ENCODE results near the gene MED13L.
"Not testable (repeated sequence)": the region's sequence is repeated elsewhere in the genome, so short reads cannot be mapped to it uniquely, and the experiment has no call there.

The MED13L gene

GRCh38 chr12:116145451-116145850 lies 132.0 kb downstream of the MED13L start:
- DNase-seq = no peak

- DNase-seq = no peak
Measured at GRCh38 chr12:116144384-116144783, 133.1 kb downstream of the MED13L start.

GRCh38 chr12:116143909-116144308 lies 133.6 kb downstream of the MED13L start:
- DNase-seq = no peak

- no peak for DNase-seq
Measured at GRCh38 chr12:116142936-116143898, 134.3 kb downstream of the MED13L start.

GRCh38 chr12:116141833-116142162 lies 135.7 kb downstream of the MED13L start:
- no peak for DNase-seq

- no peak for DNase-seq
Measured at GRCh38 chr12:116141110-116141832, 136.2 kb downstream of the MED13L start.

- DNase-seq = no peak
Measured at GRCh38 chr12:116140529-116140928, 137.0 kb downstream of the MED13L start.

GRCh38 chr12:116138781-116139180 lies 138.7 kb downstream of the MED13L start:
- no peak for DNase-seq

GRCh38 chr12:116138364-116138763 lies 139.1 kb downstream of the MED13L start:
- no peak for DNase-seq

GRCh38 chr12:116137318-116137717 lies 140.2 kb downstream of the MED13L start:
- DNase-seq = no peak

- DNase-seq = no peak
Measured at GRCh38 chr12:116136340-116136739, 141.2 kb downstream of the MED13L start.

- no peak for DNase-seq
Measured at GRCh38 chr12:116135209-116135930, 142.1 kb downstream of the MED13L start.

GRCh38 chr12:116133636-116134214 lies 143.8 kb downstream of the MED13L start:
- no peak for DNase-seq

- DNase-seq = no peak
Measured at GRCh38 chr12:116133149-116133548, 144.3 kb downstream of the MED13L start.

GRCh38 chr12:116131987-116132386 lies 145.5 kb downstream of the MED13L start:
- DNase-seq = not testable (repeated sequence)

- no peak for DNase-seq
Measured at GRCh38 chr12:116131176-116131575, 146.3 kb downstream of the MED13L start.

- no peak for DNase-seq
Measured at GRCh38 chr12:116130431-116130830, 147.1 kb downstream of the MED13L start.

GRCh38 chr12:116128779-116129178 lies 148.7 kb downstream of the MED13L start:
- no peak for DNase-seq

- no peak for DNase-seq
Measured at GRCh38 chr12:116127859-116128258, 149.6 kb downstream of the MED13L start.

GRCh38 chr12:116126610-116127009 lies 150.9 kb downstream of the MED13L start:
- DNase-seq = no peak

GRCh38 chr12:116125956-116126566 lies 151.4 kb downstream of the MED13L start:
- DNase-seq = no peak

- no peak for DNase-seq
Measured at GRCh38 chr12:116125084-116125483, 152.4 kb downstream of the MED13L start.
